GM19397 (cell line): ENCODE measurements around the gene MEF2B.
"Not testable (repeated sequence)": the region's sequence is repeated elsewhere in the genome, so short reads cannot be mapped to it uniquely, and the experiment has no call there.

Experiments used
- ATAC-seq: cut with Tn5 transposase; IDR thresholded peaks from one replicate; pipeline ENCODE4 v1.9.1; 2021; ENCODE audit warnings: mild to moderate bottlenecking, moderate library complexity; ENCODE audit not compliant: unreplicated experiment

Gene MEF2B

GRCh38 chr19:19193926-19194325, 23.9 kb upstream of the MEF2B start:
- ATAC-seq, result no peak

GRCh38 chr19:19192910-19193423, 22.9 kb upstream of the MEF2B start:
- no peak for ATAC-seq

- peak; percentile 88 for ATAC-seq
Observed at GRCh38 chr19:19192078-19192882, 22.2 kb upstream of the MEF2B start, which contains the start of the genes BORCS8 and RFXANK. Gene BORCS8, minus strand, starts transcription at chr19:19192152. Its CDS starts 35 bp downstream, at chr19:19192117. Gene RFXANK, plus strand, starts transcription at chr19:19192258. Its CDS starts 1,689 bp downstream, at chr19:19193947.

GRCh38 chr19:19191768-19192077, 21.7 kb upstream of the MEF2B start:
- no peak for ATAC-seq

GRCh38 chr19:19186742-19187141, 16.7 kb upstream of the MEF2B start:
- no peak for ATAC-seq

GRCh38 chr19:19185853-19186740, 16.0 kb upstream of the MEF2B start:
- no peak for ATAC-seq

- no peak for ATAC-seq
Observed at GRCh38 chr19:19181488-19181998, 11.5 kb upstream of the MEF2B start.

- no peak for ATAC-seq
Observed at GRCh38 chr19:19179548-19180441, 9.7 kb upstream of the MEF2B start.

GRCh38 chr19:19176950-19177349, 6.9 kb upstream of the MEF2B start:
- ATAC-seq, result no peak

- ATAC-seq, result not testable (repeated sequence)
Observed at GRCh38 chr19:19173243-19173642, 3.2 kb upstream of the MEF2B start.

- no peak for ATAC-seq
Observed at GRCh38 chr19:19171821-19172532, 1.9 kb upstream of the MEF2B start.

GRCh38 chr19:19170873-19171672, 1.0 kb upstream of the MEF2B start:
- ATAC-seq, result no peak

GRCh38 chr19:19169236-19170052, 619 bp downstream of the MEF2B start:
- no peak for ATAC-seq

- no peak for ATAC-seq
Observed at GRCh38 chr19:19167612-19168011, 2.5 kb downstream of the MEF2B start.

GRCh38 chr19:19165396-19165795, 4.7 kb downstream of the MEF2B start:
- no peak for ATAC-seq

GRCh38 chr19:19162495-19162894, 7.6 kb downstream of the MEF2B start:
- ATAC-seq, result no peak

- peak; percentile 53 for ATAC-seq
Observed at GRCh38 chr19:19160461-19161035, 9.5 kb downstream of the MEF2B start.

- ATAC-seq, result no peak
Observed at GRCh38 chr19:19159534-19159933, 10.5 kb downstream of the MEF2B start.
